SK-N-SH treated with all-trans-retinoic acid at 6 μM for 48 hours (cell line): Measurements from ENCODE around the gene RBFOX1.

Experiments
- ATAC-seq: fragments of 200-7000 bp; cut with Tn5 transposase; 3 replicates; pipeline ENCODE4 v1.9.1; 2020; ENCODE audit warnings: mild to moderate bottlenecking, moderate library complexity
- ARNTL ChIP-seq: fragments of 450-650 bp; formaldehyde crosslinking; IDR thresholded peaks from 2 replicates; pipeline ENCODE4 v1.5.0; 2020; ENCODE audit warnings: low read depth, mild to moderate bottlenecking, moderate library complexity, borderline replicate concordance
- CSDC2 ChIP-seq: fragments of 250-450 bp; sonication (Bioruptor Pico); IDR thresholded peaks from 2 replicates; pipeline ENCODE4 v1.5.0; 2020; ENCODE audit warnings: mild to moderate bottlenecking, moderate library complexity
- ESRRG ChIP-seq: fragments of 250-450 bp; sonication (Bioruptor Pico); IDR thresholded peaks from 2 replicates; pipeline ENCODE4 v1.6.1; 2021; ENCODE audit warnings: mild to moderate bottlenecking
- GLIS3 ChIP-seq: fragments of 250-450 bp; sonication (Bioruptor Pico); IDR thresholded peaks from 2 replicates; pipeline ENCODE4 v1.5.0; 2020; ENCODE audit warnings: mild to moderate bottlenecking, moderate library complexity
- ISL1 ChIP-seq: fragments of 250-450 bp; sonication (Bioruptor Pico); IDR thresholded peaks from 2 replicates; pipeline ENCODE4 v2.1.2; 2022; ENCODE audit warnings: mild to moderate bottlenecking, moderate library complexity
- PPARA ChIP-seq: fragments of 250-450 bp; sonication (Bioruptor Pico); IDR thresholded peaks from 2 replicates; pipeline ENCODE4 v1.5.0; 2020; ENCODE audit warnings: mild to moderate bottlenecking, borderline replicate concordance
- RARB ChIP-seq: fragments of 250-450 bp; sonication (Bioruptor Pico); IDR thresholded peaks from 2 replicates; pipeline ENCODE4 v1.8.0; 2021; ENCODE audit warnings: mild to moderate bottlenecking, moderate library complexity
- TCF4 ChIP-seq: fragments of 250-450 bp; sonication (Bioruptor Pico); IDR thresholded peaks from 2 replicates; pipeline ENCODE4 v1.8.0; 2021; ENCODE audit warnings: mild to moderate bottlenecking, moderate library complexity, borderline replicate concordance
- ZC3H10 ChIP-seq: fragments of 250-450 bp; sonication (Bioruptor Pico); IDR thresholded peaks from 2 replicates; pipeline ENCODE4 v1.5.1; 2021; ENCODE audit warnings: mild to moderate bottlenecking, moderate library complexity
- ZFP3 ChIP-seq: fragments of 250-450 bp; sonication (Bioruptor Pico); IDR thresholded peaks from 2 replicates; pipeline ENCODE4 v1.5.0; 2020; ENCODE audit warnings: mild to moderate bottlenecking, moderate library complexity
- ZFP30 ChIP-seq: fragments of 450-650 bp; formaldehyde crosslinking; IDR thresholded peaks from 2 replicates; pipeline ENCODE4 v1.5.0; 2022; ENCODE audit warnings: mild to moderate bottlenecking, moderate library complexity
- ZNF565 ChIP-seq: fragments of 450-650 bp; formaldehyde crosslinking; conservative IDR thresholded peaks from 2 replicates; pipeline ENCODE4 v1.5.0; 2020; ENCODE audit warnings: low read depth, mild to moderate bottlenecking, moderate library complexity
- ZNF70 ChIP-seq: fragments of 450-650 bp; formaldehyde crosslinking; IDR thresholded peaks from 2 replicates; pipeline ENCODE4 v1.5.0; 2020; ENCODE audit warnings: mild to moderate bottlenecking, moderate library complexity
- ZNF8 ChIP-seq: fragments of 450-650 bp; formaldehyde crosslinking; IDR thresholded peaks from 2 replicates; pipeline ENCODE4 v1.5.0; 2020; ENCODE audit warnings: mild to moderate bottlenecking, moderate library complexity
- TF ChIP-seq, protein P1 (sequence below): fragments of 250-450 bp; sonication (Bioruptor Pico); IDR thresholded peaks from 2 replicates; pipeline ENCODE4 v1.8.0; 2021; ENCODE audit warnings: low read depth, mild to moderate bottlenecking, moderate library complexity, borderline replicate concordance
- TF ChIP-seq, protein P2 (sequence below): fragments of 250-450 bp; sonication (Bioruptor Pico); IDR thresholded peaks from 2 replicates; pipeline ENCODE4 v1.5.0; 2020; ENCODE audit warnings: mild to moderate bottlenecking, moderate library complexity
- TF ChIP-seq, protein P3 (sequence below): fragments of 250-450 bp; sonication (Bioruptor Pico); IDR thresholded peaks from 2 replicates; pipeline ENCODE4 v1.5.1; 2020; ENCODE audit warnings: low read depth, mild to moderate bottlenecking, moderate library complexity

RBFOX1 gene

DNA sequence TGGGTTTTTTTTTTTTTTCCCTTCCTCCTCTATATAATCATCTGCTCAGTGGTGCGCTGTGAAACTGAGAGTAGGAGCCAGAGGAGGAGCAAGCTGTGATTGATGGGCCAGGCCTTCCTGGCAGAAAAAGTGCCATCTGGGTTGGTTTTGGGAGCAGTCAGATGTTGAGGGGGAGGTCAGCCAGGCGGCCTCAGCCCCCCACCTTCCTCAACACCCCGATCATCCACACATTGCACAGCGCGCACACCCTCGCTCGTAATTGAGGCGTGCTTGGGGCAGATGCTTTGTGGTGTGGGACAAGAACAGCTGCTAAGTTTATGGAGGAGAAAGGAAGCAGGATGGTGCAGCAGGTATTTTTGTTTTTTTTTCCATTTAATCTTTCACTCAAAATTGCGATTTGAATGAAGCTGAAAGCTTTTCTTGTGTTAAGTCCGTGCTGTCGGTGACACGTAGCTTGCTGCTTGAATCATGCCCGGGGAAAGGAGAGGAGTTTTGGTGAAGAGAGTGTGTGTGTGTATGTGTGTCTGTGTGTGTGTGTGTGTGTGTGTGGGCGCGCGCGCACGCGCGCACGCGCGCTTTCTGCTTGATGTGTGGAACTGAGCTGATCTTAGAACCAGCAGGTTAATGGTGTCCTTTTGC lies 177.4 kb downstream of the RBFOX1 start:
- TF ChIP-seq ARNTL = no peak
- TF ChIP-seq ZNF70 (CRISPR knock-in tag) = no peak
- TF ChIP-seq PPARA = no peak
- no peak for TF ChIP-seq ZC3H10 (CRISPR knock-in tag)
- no peak for ATAC-seq

DNA sequence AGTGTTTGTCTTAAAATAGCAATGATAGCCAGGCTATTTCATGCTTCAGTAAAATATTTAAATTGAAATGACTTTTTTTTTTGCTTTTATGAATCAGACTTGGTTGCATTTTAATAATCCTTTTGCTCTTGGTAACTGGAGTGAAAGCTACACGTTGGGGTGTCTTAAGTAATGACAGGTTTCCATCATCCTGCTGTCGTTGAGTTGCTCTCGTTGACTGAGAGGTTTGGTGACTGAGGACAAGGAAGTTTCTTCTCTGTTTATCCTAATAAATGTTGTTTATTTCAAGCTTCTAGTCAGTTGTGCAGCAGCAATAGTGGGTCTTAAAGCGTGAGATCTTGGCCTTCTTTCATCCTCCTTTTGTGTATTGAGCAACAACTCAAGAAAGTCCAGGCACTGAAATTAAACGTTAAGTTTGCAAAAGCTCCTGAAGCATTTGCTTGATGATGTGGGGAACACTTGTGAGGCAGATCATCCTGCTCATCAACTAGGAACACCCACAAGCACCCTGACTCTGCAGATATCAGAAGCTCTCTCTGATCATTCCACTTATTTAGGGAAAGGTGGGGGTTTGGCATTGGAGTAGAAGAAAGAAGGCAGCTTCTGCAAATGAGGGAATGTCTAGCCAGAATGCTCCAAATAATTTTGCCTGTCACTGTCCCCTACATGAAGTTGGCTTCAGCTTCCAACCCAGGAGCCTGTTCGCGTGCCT lies 179.1 kb downstream of the RBFOX1 start:
- no peak for ATAC-seq
- TF ChIP-seq RARB (CRISPR knock-in tag) (no peak), ZNF565 (CRISPR knock-in tag) (no peak), GLIS3 (CRISPR knock-in tag) (no peak), ZNF8 (CRISPR knock-in tag) (no peak), ZFP30 (no peak), ARNTL (no peak), PPARA (no peak), ZC3H10 (CRISPR knock-in tag) (no peak), ZFP3 (no peak), ISL1 (CRISPR knock-in tag) (no peak)
- TF ChIP-seq, protein P1, sequence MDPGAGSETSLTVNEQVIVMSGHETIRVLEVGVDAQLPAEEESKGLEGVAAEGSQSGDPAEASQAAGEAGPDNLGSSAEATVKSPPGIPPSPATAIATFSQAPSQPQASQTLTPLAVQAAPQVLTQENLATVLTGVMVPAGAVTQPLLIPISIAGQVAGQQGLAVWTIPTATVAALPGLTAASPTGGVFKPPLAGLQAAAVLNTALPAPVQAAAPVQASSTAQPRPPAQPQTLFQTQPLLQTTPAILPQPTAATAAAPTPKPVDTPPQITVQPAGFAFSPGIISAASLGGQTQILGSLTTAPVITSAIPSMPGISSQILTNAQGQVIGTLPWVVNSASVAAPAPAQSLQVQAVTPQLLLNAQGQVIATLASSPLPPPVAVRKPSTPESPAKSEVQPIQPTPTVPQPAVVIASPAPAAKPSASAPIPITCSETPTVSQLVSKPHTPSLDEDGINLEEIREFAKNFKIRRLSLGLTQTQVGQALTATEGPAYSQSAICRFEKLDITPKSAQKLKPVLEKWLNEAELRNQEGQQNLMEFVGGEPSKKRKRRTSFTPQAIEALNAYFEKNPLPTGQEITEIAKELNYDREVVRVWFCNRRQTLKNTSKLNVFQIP = no peak
- TF ChIP-seq, protein P2, sequence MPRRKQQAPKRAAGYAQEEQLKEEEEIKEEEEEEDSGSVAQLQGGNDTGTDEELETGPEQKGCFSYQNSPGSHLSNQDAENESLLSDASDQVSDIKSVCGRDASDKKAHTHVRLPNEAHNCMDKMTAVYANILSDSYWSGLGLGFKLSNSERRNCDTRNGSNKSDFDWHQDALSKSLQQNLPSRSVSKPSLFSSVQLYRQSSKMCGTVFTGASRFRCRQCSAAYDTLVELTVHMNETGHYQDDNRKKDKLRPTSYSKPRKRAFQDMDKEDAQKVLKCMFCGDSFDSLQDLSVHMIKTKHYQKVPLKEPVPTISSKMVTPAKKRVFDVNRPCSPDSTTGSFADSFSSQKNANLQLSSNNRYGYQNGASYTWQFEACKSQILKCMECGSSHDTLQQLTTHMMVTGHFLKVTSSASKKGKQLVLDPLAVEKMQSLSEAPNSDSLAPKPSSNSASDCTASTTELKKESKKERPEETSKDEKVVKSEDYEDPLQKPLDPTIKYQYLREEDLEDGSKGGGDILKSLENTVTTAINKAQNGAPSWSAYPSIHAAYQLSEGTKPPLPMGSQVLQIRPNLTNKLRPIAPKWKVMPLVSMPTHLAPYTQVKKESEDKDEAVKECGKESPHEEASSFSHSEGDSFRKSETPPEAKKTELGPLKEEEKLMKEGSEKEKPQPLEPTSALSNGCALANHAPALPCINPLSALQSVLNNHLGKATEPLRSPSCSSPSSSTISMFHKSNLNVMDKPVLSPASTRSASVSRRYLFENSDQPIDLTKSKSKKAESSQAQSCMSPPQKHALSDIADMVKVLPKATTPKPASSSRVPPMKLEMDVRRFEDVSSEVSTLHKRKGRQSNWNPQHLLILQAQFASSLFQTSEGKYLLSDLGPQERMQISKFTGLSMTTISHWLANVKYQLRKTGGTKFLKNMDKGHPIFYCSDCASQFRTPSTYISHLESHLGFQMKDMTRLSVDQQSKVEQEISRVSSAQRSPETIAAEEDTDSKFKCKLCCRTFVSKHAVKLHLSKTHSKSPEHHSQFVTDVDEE (CRISPR knock-in tag) = no peak
- TF ChIP-seq, protein P3, sequence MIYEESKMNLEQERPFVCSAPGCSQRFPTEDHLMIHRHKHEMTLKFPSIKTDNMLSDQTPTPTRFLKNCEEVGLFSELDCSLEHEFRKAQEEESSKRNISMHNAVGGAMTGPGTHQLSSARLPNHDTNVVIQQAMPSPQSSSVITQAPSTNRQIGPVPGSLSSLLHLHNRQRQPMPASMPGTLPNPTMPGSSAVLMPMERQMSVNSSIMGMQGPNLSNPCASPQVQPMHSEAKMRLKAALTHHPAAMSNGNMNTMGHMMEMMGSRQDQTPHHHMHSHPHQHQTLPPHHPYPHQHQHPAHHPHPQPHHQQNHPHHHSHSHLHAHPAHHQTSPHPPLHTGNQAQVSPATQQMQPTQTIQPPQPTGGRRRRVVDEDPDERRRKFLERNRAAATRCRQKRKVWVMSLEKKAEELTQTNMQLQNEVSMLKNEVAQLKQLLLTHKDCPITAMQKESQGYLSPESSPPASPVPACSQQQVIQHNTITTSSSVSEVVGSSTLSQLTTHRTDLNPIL (CRISPR knock-in tag) = no peak

DNA sequence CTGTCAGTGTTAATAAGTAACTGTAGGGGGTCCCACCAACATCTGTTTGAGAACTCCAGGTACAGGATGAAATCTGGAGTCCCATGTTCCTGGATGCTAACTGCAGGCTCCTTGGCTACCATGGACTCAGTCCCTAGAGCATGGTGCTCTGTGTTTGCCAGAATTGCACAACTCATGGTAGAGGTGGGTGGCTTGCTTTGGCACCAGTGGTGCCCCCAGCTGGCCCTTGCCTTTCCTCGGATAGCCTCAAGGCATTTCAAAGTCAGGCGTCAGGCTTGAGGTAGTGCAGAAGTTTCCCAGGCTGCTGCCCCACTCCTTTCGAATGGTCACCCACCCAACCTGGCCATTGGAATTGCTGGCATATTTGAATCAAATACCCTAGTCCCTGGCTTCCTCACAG lies 179.9 kb downstream of the RBFOX1 start:
- no peak for ATAC-seq
- TF ChIP-seq TCF4 = no peak
- TF ChIP-seq, protein P3 (CRISPR knock-in tag) = no peak
- TF ChIP-seq, protein P2 (CRISPR knock-in tag) = no peak
- no peak for TF ChIP-seq ZFP30
- no peak for TF ChIP-seq RARB (CRISPR knock-in tag)
- no peak for TF ChIP-seq PPARA
- TF ChIP-seq, all 23 proteins: peak for 0

DNA sequence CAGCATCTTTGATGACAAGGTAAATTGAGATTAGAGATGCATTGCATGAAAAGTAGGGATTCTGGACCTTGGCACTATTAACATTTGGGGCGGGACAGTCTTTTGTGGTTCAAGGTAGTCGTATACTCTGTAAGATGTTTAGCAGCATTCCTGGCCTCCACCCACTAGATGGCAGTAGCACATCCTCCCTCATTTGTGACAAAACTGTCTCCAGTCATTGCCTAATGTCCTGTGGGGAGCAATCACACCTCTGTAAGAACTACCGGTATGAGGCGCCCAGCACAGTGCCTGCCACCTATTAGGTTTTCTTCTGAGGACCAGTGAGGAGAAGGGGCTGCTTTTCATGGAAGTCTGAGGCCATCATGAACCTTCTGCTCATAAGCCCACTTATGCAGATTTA lies 180.8 kb downstream of the RBFOX1 start:
- ATAC-seq = no peak
- TF ChIP-seq, protein P3 (CRISPR knock-in tag) = no peak
- no peak for TF ChIP-seq ZFP3
- TF ChIP-seq ZNF70 (CRISPR knock-in tag) = no peak
- TF ChIP-seq CSDC2 (CRISPR knock-in tag) = no peak
- no peak for TF ChIP-seq ZC3H10 (CRISPR knock-in tag)
- no peak for TF ChIP-seq ISL1 (CRISPR knock-in tag)
- TF ChIP-seq ESRRG (CRISPR knock-in tag) = no peak
- TF ChIP-seq, protein P1 = no peak
- TF ChIP-seq ARNTL = no peak
- TF ChIP-seq RARB (CRISPR knock-in tag) = no peak
- TF ChIP-seq, protein P2 (CRISPR knock-in tag) = no peak
